HG03135 (cell line): Measurements from ENCODE around the gene EFHD2.
"Not testable (repeated sequence)": the region's sequence is repeated elsewhere in the genome, so short reads cannot be mapped to it uniquely, and the experiment has no call there.

Experiments used
- ATAC-seq: cut with Tn5 transposase; IDR thresholded peaks from one replicate; pipeline ENCODE4 v1.9.1; 2021; ENCODE audit warnings: mild to moderate bottlenecking, moderate library complexity; ENCODE audit not compliant: unreplicated experiment

EFHD2 gene

GRCh38 chr1:15449567-15449966, 39.9 kb downstream of the EFHD2 start:
- no peak for ATAC-seq

GRCh38 chr1:15451014-15451722, 41.5 kb downstream of the EFHD2 start:
- ATAC-seq: no peak

- no peak for ATAC-seq
Observed at GRCh38 chr1:15452216-15452615, 42.5 kb downstream of the EFHD2 start.

- ATAC-seq: no peak
Observed at GRCh38 chr1:15452866-15453571, 43.3 kb downstream of the EFHD2 start.

DNA sequence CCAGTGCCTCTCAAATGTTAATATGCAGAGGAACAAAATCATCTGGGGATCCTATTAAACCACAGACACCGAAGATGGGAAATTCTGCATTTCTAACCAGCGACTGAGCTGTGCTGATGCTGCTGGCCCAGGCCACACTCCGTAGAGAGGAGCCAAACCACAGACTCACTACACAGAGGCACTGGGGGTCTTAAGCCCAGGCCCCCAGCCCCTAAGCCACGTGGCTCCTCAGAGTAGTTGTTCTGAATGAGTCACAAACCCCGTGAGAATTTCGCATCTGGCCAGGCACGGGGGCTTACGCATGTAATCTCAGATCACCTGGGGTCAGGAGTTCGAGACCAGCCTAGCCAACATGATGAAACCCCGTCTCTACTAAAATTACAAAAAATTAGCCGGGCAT, 44.0 kb downstream of the EFHD2 start:
- no peak for ATAC-seq

DNA sequence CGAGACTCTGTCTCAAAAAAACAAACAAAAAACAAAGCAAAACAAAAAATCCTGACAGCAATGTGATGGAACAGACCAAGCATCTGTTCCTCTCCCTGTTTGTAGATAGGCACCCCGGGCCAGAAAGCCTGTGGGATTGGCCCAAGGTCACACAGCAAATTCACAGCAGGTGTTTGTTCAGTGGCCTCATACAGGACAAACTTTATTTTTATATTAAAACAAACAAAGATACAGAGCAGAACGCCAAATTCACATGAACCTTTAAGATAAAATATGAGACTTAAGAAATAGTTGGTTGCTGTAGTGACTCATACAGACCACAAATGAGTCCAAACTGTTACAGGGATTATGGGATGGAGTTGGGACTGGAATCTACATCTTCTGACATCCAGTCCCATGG, 44.6 kb downstream of the EFHD2 start:
- ATAC-seq: no peak

- no peak for ATAC-seq
Observed at GRCh38 chr1:15455522-15455921, 45.8 kb downstream of the EFHD2 start.

DNA sequence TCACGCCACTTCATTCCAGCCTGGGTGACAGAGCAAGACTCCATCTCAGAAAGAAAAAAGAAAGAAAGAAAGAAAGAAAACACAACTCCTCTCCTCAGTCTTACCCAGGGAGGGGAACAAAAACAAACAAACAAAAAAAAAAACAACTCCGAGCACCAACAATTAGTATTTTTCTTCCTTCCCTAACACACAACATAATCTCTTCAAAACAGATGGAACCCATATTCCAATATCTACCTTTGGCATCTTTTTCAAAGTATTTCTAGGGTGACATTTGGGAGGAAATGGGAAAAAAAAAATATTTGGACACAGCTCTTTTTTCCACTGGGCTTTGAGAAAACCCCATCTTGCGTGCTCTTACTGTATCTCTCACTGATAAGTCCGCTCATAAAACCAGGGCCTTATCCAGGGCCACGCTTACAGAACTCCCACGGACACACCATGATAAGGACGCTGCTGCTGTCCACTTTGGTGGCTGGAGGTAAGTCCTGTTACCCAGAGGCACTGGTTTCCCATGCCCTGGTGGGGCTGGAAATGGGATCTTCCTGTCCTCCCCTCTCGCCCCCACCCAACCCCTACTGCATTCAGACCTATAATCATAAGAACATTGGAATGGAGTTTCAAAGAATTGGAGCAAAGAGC, 46.7 kb downstream of the EFHD2 start, which contains the start of gene CELA2A:
Gene CELA2A (plus strand): TSS at position 420 of the 642 bp plus-strand sequence. CDS start 22 bp downstream, at position 442.
- no peak for ATAC-seq

- ATAC-seq: no peak
Observed at GRCh38 chr1:15457585-15457984, 47.9 kb downstream of the EFHD2 start.

- ATAC-seq: not testable (repeated sequence)
Observed at GRCh38 chr1:15458388-15458787, 48.7 kb downstream of the EFHD2 start.

GRCh38 chr1:15459771-15460707, 50.4 kb downstream of the EFHD2 start:
- no peak for ATAC-seq

DNA sequence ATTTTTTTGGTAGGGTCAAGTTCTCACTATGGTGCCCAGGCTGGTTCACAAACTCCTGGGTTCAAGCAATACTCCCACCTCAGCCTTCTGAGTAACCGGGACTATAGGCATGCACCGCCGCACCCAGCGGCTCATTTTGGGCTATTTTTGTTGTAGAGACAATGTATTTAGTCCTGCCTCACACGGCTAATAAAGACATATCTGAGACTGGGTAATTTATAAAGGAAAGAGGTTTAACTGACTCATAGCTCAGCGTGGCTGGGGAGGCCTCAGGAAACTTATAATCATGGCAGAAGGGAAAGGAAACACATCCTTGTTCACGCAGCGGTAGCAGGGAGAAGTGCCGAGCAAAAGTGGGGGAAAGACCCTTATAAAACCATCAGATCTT, 51.0 kb downstream of the EFHD2 start:
- no peak for ATAC-seq

GRCh38 chr1:15463064-15463800, 53.5 kb downstream of the EFHD2 start:
- ATAC-seq: not testable (repeated sequence)

- ATAC-seq: not testable (repeated sequence)
Observed at GRCh38 chr1:15463926-15464322, 54.2 kb downstream of the EFHD2 start.

DNA sequence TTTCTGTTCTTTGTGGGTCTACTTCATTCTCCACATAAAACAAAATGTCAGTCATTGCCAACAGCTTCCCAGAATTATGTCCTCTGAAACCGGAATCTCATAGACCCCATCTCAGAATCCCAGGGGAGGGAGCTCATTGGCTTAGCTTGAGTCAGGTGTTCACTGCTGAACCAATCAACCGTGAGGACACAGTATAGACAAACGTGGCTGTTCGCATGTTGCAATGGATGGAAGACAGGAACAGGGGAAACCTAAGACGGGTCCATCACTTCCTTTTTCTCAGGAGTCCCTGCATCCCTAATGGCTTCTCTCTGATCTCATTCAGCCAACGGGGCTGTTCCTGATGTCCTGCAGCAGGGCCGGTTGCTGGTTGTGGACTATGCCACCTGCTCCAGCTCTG, 56.0 kb downstream of the EFHD2 start:
- no peak for ATAC-seq

- ATAC-seq: not testable (repeated sequence)
Observed at GRCh38 chr1:15466955-15467625, 57.4 kb downstream of the EFHD2 start.

GRCh38 chr1:15468145-15468544, 58.5 kb downstream of the EFHD2 start:
- no peak for ATAC-seq

- ATAC-seq: no peak
Observed at GRCh38 chr1:15469361-15469760, 59.7 kb downstream of the EFHD2 start.

DNA sequence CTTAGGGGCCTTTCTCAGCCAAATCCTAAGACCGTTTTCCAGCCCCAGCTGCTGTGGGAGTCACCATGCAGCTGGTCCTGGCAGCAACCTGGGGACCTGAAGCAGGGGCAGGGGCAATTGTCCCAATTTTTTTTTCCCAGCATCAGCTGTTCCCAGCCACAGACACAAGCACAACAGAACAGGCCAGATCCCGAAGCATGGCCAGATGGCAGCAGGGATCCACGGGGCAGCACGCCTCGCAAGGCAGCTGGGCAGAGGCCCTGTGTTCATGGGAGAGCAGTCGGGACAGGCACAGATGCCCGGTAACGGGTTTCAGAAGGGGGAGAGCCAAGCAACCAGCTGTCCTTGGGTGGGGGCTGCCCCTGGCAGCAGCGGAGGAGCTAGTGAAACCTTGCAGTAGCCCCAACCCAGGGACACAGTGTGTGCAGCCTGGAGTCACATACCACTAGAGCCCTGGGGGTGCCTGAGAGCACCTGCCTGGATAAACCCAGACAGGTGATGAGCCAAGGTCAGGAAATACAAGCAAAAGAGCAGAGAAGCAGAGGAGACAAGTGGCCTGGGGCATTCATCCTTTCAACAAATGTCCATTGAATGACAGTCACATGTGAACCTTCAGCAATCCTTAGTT, 60.2 kb downstream of the EFHD2 start:
- ATAC-seq: not testable (repeated sequence)
